Fibroblast of the aortic adventitia (primary cell): ENCODE measurements around the gene SLC37A2. TPM values are rescaled to one million over a fixed set of nuclear protein-coding genes. Genes with fewer than 3 reads are reported as not detected.
"Not testable (repeated sequence)": the region's sequence is repeated elsewhere in the genome, so short reads cannot be mapped to it uniquely, and the experiment has no call there.

Experiments used
- DNase-seq: peaks from one replicate; pipeline ENCODE4 v3.0.0-alpha.2; 2010; ENCODE audit warnings: low read depth
- H3K4me3 ChIP-seq: 2 replicates; pipeline ENCODE4 v1.5.1; 2011; ENCODE audit warnings: low read depth, mild to moderate bottlenecking, control low read depth, low read length, moderate library complexity
- CTCF ChIP-seq: IDR thresholded peaks from 2 replicates; pipeline ENCODE4 v1.5.1; 2011; ENCODE audit warnings: mild to moderate bottlenecking, low read length, control low read depth, inconsistent platforms; ENCODE audit not compliant: insufficient read depth
- total RNA-seq: library from RNA; depleted of rRNA; stranded (reverse); fragments of >200 nt; gene quantifications from 2 replicates; pipeline ENCODE4 v1.2.3, GENCODE V29; 2012; ENCODE audit warnings: low replicate concordance

The SLC37A2 gene
- total RNA-seq, result 0.08 and 0.63 TPM in 2 replicates

- TF ChIP-seq CTCF, result no peak
- peak; percentile 47 for DNase-seq
- peak within 1 kb of the TSS; percentile 77 for H3K4me3 ChIP-seq
These were observed at the start of gene SLC37A2 for GRCh38 chr11:125062931-125063428. SLC37A2 (plus strand) TSS chr11:125063305; CDS start chr11:125063368, 63 bp downstream.

- no peak for TF ChIP-seq CTCF
- no peak overlapping the region for H3K4me3 ChIP-seq
- DNase-seq, result no peak
These were observed 46.7 kb upstream of the SLC37A2 start for GRCh38 chr11:125016413-125016812.

GRCh38 chr11:125020342-125020741, 42.8 kb upstream of the SLC37A2 start:
- no peak for DNase-seq
- H3K4me3 ChIP-seq, result no peak overlapping the region
- no peak for TF ChIP-seq CTCF

GRCh38 chr11:125022551-125022950, 40.6 kb upstream of the SLC37A2 start:
- DNase-seq, result peak; percentile 28
- TF ChIP-seq CTCF, result no peak
- no peak overlapping the region for H3K4me3 ChIP-seq

GRCh38 chr11:125025968-125026367, 37.1 kb upstream of the SLC37A2 start:
- H3K4me3 ChIP-seq, result no peak overlapping the region
- no peak for TF ChIP-seq CTCF
- DNase-seq, result no peak

GRCh38 chr11:125029431-125029830, 33.7 kb upstream of the SLC37A2 start:
- DNase-seq, H3K4me3 ChIP-seq: not testable (repeated sequence)

GRCh38 chr11:125036933-125037332, 26.2 kb upstream of the SLC37A2 start:
- no peak overlapping the region for H3K4me3 ChIP-seq
- no peak for TF ChIP-seq CTCF
- DNase-seq, result peak; percentile 73
